Panc1 (cell line): ENCODE data around the gene HSPA2. TPM values are rescaled to one million over a fixed set of nuclear protein-coding genes. Genes with fewer than 3 reads are reported as not detected.
"Not testable (repeated sequence)": the region's sequence is repeated elsewhere in the genome, so short reads cannot be mapped to it uniquely, and the experiment has no call there.

Experiments
- ATAC-seq: fragments of 200-7000 bp; cut with Tn5 transposase; 2 replicates; pipeline ENCODE4 v1.9.1; 2020; ENCODE audit warnings: mild to moderate bottlenecking, moderate library complexity
- BruUV-seq: library from RNA; stranded (reverse); fragments of 400-500 nt; replicated peaks from 2 replicates; lab custom pipeline; 2021; lab: Mats Ljungman, UMichigan
- CTCF ChIA-PET: fragments of 300-600 bp; sonication (Branson Sonifier 250); formaldehyde crosslinking; loops from one replicate; lab custom pipeline; 2022; ENCODE audit warnings: antibody characterized with exemption; lab: Charles Lee
- POLR2A ChIA-PET: fragments of 300-600 bp; sonication (Branson Sonifier 250); formaldehyde crosslinking; loops from one replicate; lab custom pipeline; 2022; ENCODE audit warnings: antibody characterized with exemption; lab: Charles Lee
- DNase-seq: peaks from one replicate; pipeline ENCODE4 v3.0.0-alpha.2; 2010; ENCODE audit warnings: low read depth, low spot score
- H3K27ac ChIP-seq: 2 replicates; pipeline ENCODE4 v1.5.1; 2011; ENCODE audit warnings: mild to moderate bottlenecking, low read length, inconsistent platforms
- H3K27me3 ChIP-seq: fragments of 200-500 bp; sonication (Bioruptor generic); 2 replicates; pipeline ENCODE4 v1.6.0; 2014; ENCODE audit warnings: low read length, inconsistent platforms; ENCODE audit not compliant: control insufficient read depth, insufficient read depth
- H3K36me3 ChIP-seq: fragments of 200-500 bp; sonication (Bioruptor generic); 2 replicates; pipeline ENCODE4 v1.5.1; 2014; ENCODE audit warnings: inconsistent platforms, mild to moderate bottlenecking, low read length, moderate library complexity; ENCODE audit not compliant: control insufficient read depth, insufficient read depth
- H3K4me1 ChIP-seq: 2 replicates; pipeline ENCODE4 v1.5.1; 2011; ENCODE audit warnings: inconsistent platforms, mild to moderate bottlenecking, low read length, moderate library complexity; ENCODE audit not compliant: control insufficient read depth, insufficient read depth
- H3K4me3 ChIP-seq, 2 experiments: 2 replicates each; pipeline ENCODE4 v1.5.1; 2011 to 2012; ENCODE audit warnings: low read depth in 2 of 2, low read length in 2 of 2, mild to moderate bottlenecking in 2 of 2, inconsistent platforms in 1 of 2, moderate library complexity in 1 of 2
- H3K9me3 ChIP-seq: fragments of 200-500 bp; sonication (Bioruptor generic); 2 replicates; pipeline ENCODE4 v1.5.1; 2014; ENCODE audit warnings: low read depth, mild to moderate bottlenecking, inconsistent platforms, low read length, moderate library complexity; ENCODE audit not compliant: control insufficient read depth, insufficient read depth
- POLR2AphosphoS5 ChIP-seq: IDR thresholded peaks from 2 replicates; pipeline ENCODE4 v1.6.1; 2012; ENCODE audit warnings: mild to moderate bottlenecking, low read depth, low read length, moderate library complexity
- SIN3A ChIP-seq: IDR thresholded peaks from 2 replicates; pipeline ENCODE4 v1.6.1; 2012; ENCODE audit warnings: low read depth, mild to moderate bottlenecking, low read length, moderate library complexity, borderline replicate concordance; ENCODE audit not compliant: insufficient read depth
- TCF7L2 ChIP-seq: IDR thresholded peaks from 2 replicates; pipeline ENCODE4 v1.6.1; 2011; ENCODE audit warnings: mild to moderate bottlenecking, low read depth, low read length, inconsistent platforms
- in situ Hi-C: cut with HindIII; loops from 2 replicates; pipeline ENCODE4 v1.10.0; 2016; ENCODE audit warnings: low sequenced_read_pairs, low pct_unique_long_range_greater_than_20kb
- intact Hi-C: fragments of 100-400 bp; cut with micrococcal nuclease; formaldehyde crosslinking; loops from one replicate; pipeline ENCODE4 v1.10.0; 2022; ENCODE audit not compliant: unreplicated experiment
- total RNA-seq: library from RNA; stranded (reverse); gene quantifications from one replicate; pipeline ENCODE4 v1.2.1, GENCODE V29; 2021; ENCODE audit not compliant: unreplicated experiment
- TF ChIP-seq, protein P1 (sequence below), 2 experiments: IDR thresholded peaks; 2 replicates each; pipeline ENCODE4 v1.6.1; 2011 to 2012; ENCODE audit warnings: low read depth in 2 of 2, control low read depth in 1 of 2, low read length in 1 of 2, mild to moderate bottlenecking in 1 of 2, moderate library complexity in 1 of 2; ENCODE audit not compliant: insufficient read depth in 1 of 2
- TF ChIP-seq, protein P2 (sequence below): fragments of 450-650 bp; IDR thresholded peaks from 2 replicates; pipeline ENCODE4 v1.5.1; 2017; ENCODE audit warnings: mild to moderate bottlenecking

Gene HSPA2
- total RNA-seq, 1 experiment from 2014 or later: 7.7 TPM

DNA sequence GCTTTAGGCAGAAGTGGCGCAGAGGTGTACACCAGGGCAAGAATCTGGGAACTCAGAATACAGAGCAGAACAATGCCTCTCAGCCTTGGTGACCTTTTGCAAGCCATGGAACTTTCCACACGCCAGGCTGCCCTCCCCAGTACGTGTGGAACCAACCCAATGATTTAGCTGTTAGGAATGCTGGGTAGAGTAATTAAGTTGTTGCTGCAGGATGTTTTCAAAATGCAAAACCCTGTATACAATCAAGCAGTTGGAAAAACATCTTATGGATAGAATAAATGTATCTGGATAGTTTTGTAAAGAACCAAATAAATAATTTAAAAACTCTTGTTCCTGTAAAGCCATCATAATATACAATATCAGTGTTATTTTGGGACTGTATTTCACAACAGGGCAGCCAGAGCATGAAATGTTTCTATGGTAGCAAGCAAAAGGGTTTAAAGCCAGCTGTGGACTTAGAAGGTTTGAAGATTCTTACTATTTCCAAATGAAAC is 28.6 kb downstream of the HSPA2 start:
- intact Hi-C loops (no loop called here), in situ Hi-C loops (no loop called here)
- TF ChIP-seq TCF7L2 (no peak), POLR2AphosphoS5 (no peak), SIN3A (no peak)
- TF ChIP-seq, protein P1, sequence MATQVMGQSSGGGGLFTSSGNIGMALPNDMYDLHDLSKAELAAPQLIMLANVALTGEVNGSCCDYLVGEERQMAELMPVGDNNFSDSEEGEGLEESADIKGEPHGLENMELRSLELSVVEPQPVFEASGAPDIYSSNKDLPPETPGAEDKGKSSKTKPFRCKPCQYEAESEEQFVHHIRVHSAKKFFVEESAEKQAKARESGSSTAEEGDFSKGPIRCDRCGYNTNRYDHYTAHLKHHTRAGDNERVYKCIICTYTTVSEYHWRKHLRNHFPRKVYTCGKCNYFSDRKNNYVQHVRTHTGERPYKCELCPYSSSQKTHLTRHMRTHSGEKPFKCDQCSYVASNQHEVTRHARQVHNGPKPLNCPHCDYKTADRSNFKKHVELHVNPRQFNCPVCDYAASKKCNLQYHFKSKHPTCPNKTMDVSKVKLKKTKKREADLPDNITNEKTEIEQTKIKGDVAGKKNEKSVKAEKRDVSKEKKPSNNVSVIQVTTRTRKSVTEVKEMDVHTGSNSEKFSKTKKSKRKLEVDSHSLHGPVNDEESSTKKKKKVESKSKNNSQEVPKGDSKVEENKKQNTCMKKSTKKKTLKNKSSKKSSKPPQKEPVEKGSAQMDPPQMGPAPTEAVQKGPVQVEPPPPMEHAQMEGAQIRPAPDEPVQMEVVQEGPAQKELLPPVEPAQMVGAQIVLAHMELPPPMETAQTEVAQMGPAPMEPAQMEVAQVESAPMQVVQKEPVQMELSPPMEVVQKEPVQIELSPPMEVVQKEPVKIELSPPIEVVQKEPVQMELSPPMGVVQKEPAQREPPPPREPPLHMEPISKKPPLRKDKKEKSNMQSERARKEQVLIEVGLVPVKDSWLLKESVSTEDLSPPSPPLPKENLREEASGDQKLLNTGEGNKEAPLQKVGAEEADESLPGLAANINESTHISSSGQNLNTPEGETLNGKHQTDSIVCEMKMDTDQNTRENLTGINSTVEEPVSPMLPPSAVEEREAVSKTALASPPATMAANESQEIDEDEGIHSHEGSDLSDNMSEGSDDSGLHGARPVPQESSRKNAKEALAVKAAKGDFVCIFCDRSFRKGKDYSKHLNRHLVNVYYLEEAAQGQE (IDR thresholded peaks at IDR 0.05; ENCODE audit: insufficient read depth in 1 of 2, low read depth in 2 of 2, low read length in 1 of 2): no peak
- TF ChIP-seq, protein P2, sequence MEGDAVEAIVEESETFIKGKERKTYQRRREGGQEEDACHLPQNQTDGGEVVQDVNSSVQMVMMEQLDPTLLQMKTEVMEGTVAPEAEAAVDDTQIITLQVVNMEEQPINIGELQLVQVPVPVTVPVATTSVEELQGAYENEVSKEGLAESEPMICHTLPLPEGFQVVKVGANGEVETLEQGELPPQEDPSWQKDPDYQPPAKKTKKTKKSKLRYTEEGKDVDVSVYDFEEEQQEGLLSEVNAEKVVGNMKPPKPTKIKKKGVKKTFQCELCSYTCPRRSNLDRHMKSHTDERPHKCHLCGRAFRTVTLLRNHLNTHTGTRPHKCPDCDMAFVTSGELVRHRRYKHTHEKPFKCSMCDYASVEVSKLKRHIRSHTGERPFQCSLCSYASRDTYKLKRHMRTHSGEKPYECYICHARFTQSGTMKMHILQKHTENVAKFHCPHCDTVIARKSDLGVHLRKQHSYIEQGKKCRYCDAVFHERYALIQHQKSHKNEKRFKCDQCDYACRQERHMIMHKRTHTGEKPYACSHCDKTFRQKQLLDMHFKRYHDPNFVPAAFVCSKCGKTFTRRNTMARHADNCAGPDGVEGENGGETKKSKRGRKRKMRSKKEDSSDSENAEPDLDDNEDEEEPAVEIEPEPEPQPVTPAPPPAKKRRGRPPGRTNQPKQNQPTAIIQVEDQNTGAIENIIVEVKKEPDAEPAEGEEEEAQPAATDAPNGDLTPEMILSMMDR: no peak
- peak overlapping the region; percentile 72; the same call in 1 of the 2 replicates for H3K27ac ChIP-seq
- ChIA-PET CTCF (no interaction called here), POLR2A (interaction anchor here (0.7 kb wide), 1 partner anchor 28 kb away, joined by 3 read pairs; no protein-coding TSS in a partner anchor)
- peak; percentile 17 for DNase-seq
- BruUV-seq: no TSS peak
- H3K36me3 ChIP-seq: no peaks in the 10 kb centered on the region
- H3K4me3 ChIP-seq: no peak overlapping the region
- peak; percentile 98 for ATAC-seq
- peaks cover 9% of the 10 kb centered on the region for H3K4me1 ChIP-seq
- no peaks in the 10 kb centered on the region for H3K9me3 ChIP-seq
- H3K27me3 ChIP-seq: no peaks in the 10 kb centered on the region

DNA sequence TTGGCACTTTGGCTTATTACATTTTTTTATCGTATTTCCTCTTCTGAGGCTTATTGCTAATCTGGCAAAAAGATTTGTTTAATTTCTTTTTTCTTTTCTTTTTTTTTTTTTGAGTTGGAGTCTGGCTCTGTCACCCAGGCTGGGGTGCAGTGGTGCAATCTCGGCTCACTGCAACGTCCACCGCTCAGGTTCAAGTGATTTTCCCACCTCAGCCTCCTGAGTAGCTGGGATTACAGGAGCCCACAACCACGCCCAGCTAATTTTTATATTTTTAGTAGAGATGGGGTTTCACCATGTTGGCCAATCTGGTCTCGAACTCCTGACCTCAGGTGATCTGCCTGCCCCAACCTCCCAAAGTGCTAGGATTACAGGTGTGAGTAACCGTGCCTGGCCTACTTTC is 29.1 kb downstream of the HSPA2 start:
- H3K4me3 ChIP-seq, H3K9me3 ChIP-seq, intact Hi-C loops, CTCF ChIA-PET, H3K36me3 ChIP-seq, H3K4me1 ChIP-seq, H3K27me3 ChIP-seq, ATAC-seq, DNase-seq, in situ Hi-C loops, BruUV-seq: not testable (repeated sequence)
- H3K27ac ChIP-seq: peak overlapping the region; percentile 40; the same call in 1 of the 2 replicates
- POLR2A ChIA-PET: interaction anchor here (0.7 kb wide), 1 partner anchor 27 kb away, joined by 3 read pairs; no protein-coding TSS in a partner anchor

DNA sequence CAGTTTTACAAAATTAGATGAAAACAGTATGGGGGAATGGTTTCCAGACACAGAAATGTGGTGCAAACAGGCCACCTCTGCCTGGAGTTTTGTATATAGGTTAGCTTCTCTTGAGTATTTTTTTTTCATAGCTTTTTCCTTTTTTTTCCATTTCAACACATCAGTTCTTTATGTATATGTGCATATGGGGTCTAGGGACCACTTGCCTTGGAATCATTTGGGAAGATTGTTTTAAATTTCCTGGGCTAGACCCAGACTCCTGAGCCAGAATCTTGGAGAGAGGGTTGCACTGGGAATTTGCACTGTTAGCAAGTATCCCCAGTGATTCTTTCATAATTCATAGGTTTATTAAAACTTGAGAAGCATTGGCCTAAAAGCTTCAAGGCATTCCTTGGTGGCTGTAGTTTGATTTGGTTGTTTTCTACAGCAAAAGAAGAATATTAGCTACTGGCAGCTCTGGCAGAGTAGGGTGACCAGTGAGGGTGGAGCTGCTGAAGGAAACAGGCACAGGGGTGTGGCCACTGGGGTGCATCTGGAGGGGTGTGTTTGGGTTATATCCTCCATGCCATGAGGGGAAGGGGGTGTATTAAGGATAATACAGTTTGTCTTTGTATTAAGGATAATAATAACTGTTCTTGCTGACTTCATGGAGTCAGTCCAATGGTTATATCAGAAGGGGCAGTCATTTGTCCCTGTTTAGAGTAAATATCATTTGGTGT is 32.0 kb downstream of the HSPA2 start:
- Histone ChIP-seq H3K4me3 (no peak overlapping the region), H3K9me3 (no peaks in the 10 kb centered on the region), H3K4me1 (peaks cover 9% of the 10 kb centered on the region), H3K36me3 (no peaks in the 10 kb centered on the region), H3K27ac (no peak overlapping the region), H3K27me3 (no peaks in the 10 kb centered on the region)
- intact Hi-C loops: no loop called here
- in situ Hi-C loops: no loop called here
- POLR2A ChIA-PET: no interaction called here
- CTCF ChIA-PET: no interaction called here
- no TSS peak for BruUV-seq
- TF ChIP-seq SIN3A (no peak), POLR2AphosphoS5 (no peak), TCF7L2 (no peak)
- TF ChIP-seq, protein P2: no peak
- TF ChIP-seq, protein P1 (IDR thresholded peaks at IDR 0.05; ENCODE audit: insufficient read depth in 1 of 2, low read depth in 2 of 2, low read length in 1 of 2): no peak
- ATAC-seq (no peak), DNase-seq (no peak)
